A549 (cell line): ENCODE results near the gene PFKFB3.

Experiments
- BCL3 ChIP-seq: fragments of >200 bp; sonication (Bioruptor Twin); formaldehyde crosslinking; IDR thresholded peaks from 3 replicates; pipeline ENCODE4 v1.6.1; 2016
- BHLHE40 ChIP-seq: IDR thresholded peaks from 2 replicates; pipeline ENCODE4 v1.6.1; 2012; ENCODE audit warnings: low read depth, low read length, inconsistent platforms
- CBX2 ChIP-seq: fragments of 200-600 bp; sonication (generic); IDR thresholded peaks from 2 replicates; pipeline ENCODE4 v1.6.1; 2016; ENCODE audit warnings: low read depth, mild to moderate bottlenecking, borderline replicate concordance
- CHD4 ChIP-seq: fragments of 200-600 bp; sonication (generic); IDR thresholded peaks from 2 replicates; pipeline ENCODE4 v1.6.1; 2016; ENCODE audit warnings: antibody characterized with exemption, mild to moderate bottlenecking, borderline replicate concordance
- CTCF ChIP-seq: fragments of >200 bp; sonication (Bioruptor Twin); formaldehyde crosslinking; IDR thresholded peaks from 3 replicates; pipeline ENCODE4 v1.5.1; 2016
- KDM1A ChIP-seq: fragments of 200-600 bp; sonication (generic); IDR thresholded peaks from 2 replicates; pipeline ENCODE4 v1.6.1; 2016; ENCODE audit warnings: low read depth, mild to moderate bottlenecking
- MAZ ChIP-seq: fragments of 150-350 bp; IDR thresholded peaks from 2 replicates; pipeline ENCODE4 v1.6.1; 2014; ENCODE audit warnings: antibody characterized with exemption, low read depth, low read length, borderline replicate concordance
- PHF8 ChIP-seq: fragments of 200-600 bp; sonication (generic); IDR thresholded peaks from 2 replicates; pipeline ENCODE4 v1.6.1; 2016; ENCODE audit warnings: low read depth, mild to moderate bottlenecking, antibody characterized with exemption, moderate library complexity, borderline replicate concordance
- POLR2A ChIP-seq: IDR thresholded peaks from 2 replicates; pipeline ENCODE4 v1.6.1; 2012; ENCODE audit warnings: mild to moderate bottlenecking, low read length
- RCOR1 ChIP-seq: fragments of 150-350 bp; IDR thresholded peaks from 2 replicates; pipeline ENCODE4 v1.6.1; 2014; ENCODE audit warnings: antibody characterized with exemption, low read length, low read depth
- REST ChIP-seq: fragments of 200-600 bp; sonication (generic); IDR thresholded peaks from 2 replicates; pipeline ENCODE4 v1.6.1; 2016; ENCODE audit warnings: antibody characterized with exemption, mild to moderate bottlenecking, moderate library complexity
- SMC3 ChIP-seq: fragments of >200 bp; sonication (Bioruptor Twin); formaldehyde crosslinking; IDR thresholded peaks from 3 replicates; pipeline ENCODE4 v1.6.1; 2018; ENCODE audit warnings: inconsistent platforms
- ZFP36 ChIP-seq: fragments of 450-650 bp; IDR thresholded peaks from 2 replicates; pipeline ENCODE4 v1.6.1; 2014; ENCODE audit warnings: borderline replicate concordance; ENCODE audit not compliant: partially characterized antibody
- TF ChIP-seq, protein P1 (sequence below): fragments of 450-650 bp; IDR thresholded peaks from 2 replicates; pipeline ENCODE4 v1.6.1; 2014; ENCODE audit warnings: antibody characterized with exemption

- TF ChIP-seq SMC3 (no peak), CTCF (no peak), CHD4 (no peak), KDM1A (no peak), POLR2A (no peak), ZFP36 (no peak), BHLHE40 (no peak), REST (no peak), CBX2 (no peak), BCL3 (no peak), MAZ (no peak), RCOR1 (no peak), PHF8 (no peak)
- TF ChIP-seq, protein P1, sequence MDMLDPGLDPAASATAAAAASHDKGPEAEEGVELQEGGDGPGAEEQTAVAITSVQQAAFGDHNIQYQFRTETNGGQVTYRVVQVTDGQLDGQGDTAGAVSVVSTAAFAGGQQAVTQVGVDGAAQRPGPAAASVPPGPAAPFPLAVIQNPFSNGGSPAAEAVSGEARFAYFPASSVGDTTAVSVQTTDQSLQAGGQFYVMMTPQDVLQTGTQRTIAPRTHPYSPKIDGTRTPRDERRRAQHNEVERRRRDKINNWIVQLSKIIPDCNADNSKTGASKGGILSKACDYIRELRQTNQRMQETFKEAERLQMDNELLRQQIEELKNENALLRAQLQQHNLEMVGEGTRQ = no peak
Measured at GRCh38 chr10:6231146-6231545, 28.4 kb downstream of the PFKFB3 start.
